WI38 (cell line): ENCODE measurements around the gene PDE4B.
"Not testable (repeated sequence)": the region's sequence is repeated elsewhere in the genome, so short reads cannot be mapped to it uniquely, and the experiment has no call there.

Experiments used
- H3K4me3 ChIP-seq: 2 replicates; pipeline ENCODE4 v1.5.1; 2011; ENCODE audit warnings: low read depth, mild to moderate bottlenecking, control low read depth, low read length
- TF ChIP-seq, protein P1 (sequence below): IDR thresholded peaks from 2 replicates; pipeline ENCODE4 v1.5.1; 2012; ENCODE audit warnings: low read depth, mild to moderate bottlenecking, control low read depth, low read length

PDE4B gene

DNA sequence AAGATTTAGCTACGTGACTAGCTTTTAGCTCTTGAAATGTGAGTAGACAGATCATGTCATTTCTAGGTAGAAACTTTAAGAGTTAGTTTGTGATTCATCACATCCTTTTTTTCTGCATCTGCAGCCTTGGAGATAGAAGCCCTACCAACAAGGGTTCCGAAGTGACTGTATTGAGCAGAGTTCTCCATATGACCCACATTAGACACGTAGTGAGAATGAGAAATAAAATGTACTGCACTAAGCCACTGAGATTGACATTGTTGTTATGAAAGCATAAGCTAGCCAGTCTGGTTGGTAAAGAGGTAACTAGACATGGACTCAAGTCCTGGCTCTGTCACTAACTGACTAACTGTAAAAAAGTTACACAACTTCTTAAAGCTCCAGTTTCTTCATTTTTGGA lies 296.1 kb downstream of the PDE4B start:
- TF ChIP-seq, protein P1, sequence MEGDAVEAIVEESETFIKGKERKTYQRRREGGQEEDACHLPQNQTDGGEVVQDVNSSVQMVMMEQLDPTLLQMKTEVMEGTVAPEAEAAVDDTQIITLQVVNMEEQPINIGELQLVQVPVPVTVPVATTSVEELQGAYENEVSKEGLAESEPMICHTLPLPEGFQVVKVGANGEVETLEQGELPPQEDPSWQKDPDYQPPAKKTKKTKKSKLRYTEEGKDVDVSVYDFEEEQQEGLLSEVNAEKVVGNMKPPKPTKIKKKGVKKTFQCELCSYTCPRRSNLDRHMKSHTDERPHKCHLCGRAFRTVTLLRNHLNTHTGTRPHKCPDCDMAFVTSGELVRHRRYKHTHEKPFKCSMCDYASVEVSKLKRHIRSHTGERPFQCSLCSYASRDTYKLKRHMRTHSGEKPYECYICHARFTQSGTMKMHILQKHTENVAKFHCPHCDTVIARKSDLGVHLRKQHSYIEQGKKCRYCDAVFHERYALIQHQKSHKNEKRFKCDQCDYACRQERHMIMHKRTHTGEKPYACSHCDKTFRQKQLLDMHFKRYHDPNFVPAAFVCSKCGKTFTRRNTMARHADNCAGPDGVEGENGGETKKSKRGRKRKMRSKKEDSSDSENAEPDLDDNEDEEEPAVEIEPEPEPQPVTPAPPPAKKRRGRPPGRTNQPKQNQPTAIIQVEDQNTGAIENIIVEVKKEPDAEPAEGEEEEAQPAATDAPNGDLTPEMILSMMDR, result no peak
- H3K4me3 ChIP-seq, result no peak overlapping the region

DNA sequence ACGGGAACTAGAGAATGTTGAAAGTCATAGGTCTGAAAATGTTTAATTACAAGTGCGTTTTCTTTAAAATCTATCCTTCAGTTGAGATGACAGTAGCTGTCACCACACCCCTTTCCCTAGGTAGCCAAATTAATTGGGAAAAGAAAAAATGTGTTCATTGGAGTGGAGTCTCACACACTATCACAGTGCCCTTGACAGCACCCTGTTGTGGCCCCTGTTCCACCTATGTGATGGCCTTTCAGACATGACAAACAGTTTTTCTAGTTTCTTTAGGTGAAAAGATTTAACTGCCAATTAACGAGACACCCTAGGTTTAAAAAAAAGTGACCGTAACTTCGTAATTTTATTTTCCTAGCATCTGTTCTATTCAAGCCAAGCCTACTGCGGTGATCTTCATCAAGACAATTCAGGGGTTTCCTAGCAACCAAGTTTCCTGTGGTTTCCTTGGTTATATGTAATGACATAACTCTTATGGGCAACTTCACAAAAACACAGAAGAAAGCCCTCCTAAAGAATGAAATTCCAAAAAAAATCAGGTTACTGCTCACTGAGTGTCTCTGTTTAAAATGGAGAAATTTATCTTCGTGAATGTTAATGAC lies 298.3 kb downstream of the PDE4B start:
- TF ChIP-seq, protein P1, result no peak
- no peak overlapping the region for H3K4me3 ChIP-seq

DNA sequence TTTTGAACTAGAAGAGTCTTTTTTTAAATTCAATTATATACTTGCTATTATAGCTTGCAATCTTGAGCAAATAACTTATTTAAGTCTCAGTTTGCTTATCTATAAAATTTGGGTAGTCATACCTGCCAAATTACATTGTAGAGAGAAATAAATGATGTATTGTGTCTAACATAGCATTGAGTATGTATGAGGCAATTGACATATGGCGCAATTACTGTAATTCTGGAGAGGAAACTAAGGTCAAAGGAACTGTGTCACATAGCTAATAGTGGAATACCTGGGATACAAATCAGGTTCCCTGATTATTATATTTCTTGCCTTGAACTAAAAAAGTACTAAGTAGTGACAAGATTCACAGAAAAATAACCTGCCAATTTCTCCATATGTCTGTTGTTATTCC lies 302.5 kb downstream of the PDE4B start:
- TF ChIP-seq, protein P1, result no peak
- H3K4me3 ChIP-seq, result no peak overlapping the region

DNA sequence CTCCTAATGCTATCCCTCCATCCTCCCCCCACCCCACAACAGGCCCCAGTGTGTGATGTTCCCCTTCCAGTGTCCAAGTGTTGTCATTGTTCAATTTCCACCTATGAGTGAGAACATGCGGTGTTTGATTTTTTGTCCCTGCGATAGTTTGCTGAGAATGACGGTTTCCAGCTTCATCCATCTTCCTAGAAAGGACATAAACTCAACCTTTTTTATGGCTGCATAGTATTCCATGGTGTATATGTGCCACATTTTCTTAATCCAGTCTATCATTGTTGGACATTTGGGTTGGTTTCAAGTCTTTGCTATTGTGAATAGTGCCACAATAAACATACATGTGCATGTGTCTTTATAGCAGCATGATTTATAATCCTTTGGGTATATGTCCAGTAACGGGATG lies 308.3 kb downstream of the PDE4B start:
- not testable (repeated sequence) for H3K4me3 ChIP-seq

DNA sequence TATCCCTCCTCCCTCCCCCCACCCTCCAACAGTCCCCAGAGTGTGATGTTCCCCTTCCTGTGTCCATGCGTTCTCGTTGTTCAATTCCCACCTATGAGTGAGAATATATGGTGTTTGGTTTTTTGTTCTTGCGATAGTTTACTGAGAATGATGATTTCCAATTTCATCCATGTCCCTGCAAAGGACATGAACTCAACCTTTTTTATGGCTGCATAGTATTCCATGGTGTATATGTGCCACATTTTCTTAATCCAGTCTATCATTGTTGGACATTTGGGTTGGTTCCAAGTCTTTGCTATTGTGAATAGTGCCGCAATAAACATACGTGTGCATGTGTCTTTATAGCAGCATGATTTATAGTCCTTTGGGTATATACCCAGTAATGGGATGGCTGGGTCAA lies 311.4 kb downstream of the PDE4B start:
- not testable (repeated sequence) for H3K4me3 ChIP-seq

DNA sequence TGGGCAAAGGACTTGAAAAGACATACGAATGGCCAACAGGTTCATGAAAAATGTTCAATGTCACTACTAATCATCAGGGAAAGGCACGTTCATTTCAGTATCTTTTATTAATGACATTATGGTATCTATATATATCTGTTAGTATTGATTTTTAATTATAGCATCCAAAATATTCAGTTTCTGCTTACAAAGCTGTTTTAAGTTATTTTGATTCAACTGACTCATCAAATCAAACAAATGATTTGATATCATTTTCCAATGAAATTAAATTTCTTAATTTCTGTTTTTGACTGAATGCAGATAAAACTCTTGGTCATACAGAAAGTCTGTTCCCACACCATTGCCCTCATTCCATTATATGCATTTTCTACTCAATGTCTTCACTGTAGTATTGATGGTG lies 315.9 kb downstream of the PDE4B start:
- TF ChIP-seq, protein P1, result no peak
- H3K4me3 ChIP-seq, result no peak overlapping the region

DNA sequence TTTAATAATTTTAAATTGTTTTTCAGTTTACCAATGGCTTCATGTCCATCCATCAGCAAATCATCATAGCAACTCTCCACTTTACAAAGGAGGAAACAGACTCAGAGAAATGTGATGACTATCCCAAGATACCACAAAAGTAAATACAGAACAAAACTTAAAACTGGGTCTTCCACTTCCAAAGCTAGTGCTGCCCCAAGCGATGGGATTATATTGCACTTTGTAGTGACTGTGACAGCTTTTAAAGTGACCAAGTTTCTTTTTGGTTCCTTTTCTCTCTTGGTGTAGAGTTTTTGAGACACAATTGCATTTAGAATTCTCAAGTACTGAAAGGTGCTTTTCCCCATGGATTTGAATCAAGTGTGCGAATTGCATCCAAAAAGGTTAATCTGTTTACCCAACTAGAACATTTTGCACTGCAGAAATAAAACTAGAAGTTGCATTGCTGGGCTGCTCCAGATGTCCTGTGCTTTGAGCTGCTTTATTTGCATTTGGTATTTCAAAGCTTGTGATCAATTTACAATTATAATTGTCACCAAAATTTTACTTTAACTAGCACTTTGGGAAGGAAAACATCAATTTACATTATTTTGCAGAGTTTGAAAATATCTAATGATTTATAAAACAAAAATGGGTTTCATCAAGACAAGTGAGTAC lies 320.2 kb downstream of the PDE4B start:
- TF ChIP-seq, protein P1, result no peak
- H3K4me3 ChIP-seq, result no peak overlapping the region

DNA sequence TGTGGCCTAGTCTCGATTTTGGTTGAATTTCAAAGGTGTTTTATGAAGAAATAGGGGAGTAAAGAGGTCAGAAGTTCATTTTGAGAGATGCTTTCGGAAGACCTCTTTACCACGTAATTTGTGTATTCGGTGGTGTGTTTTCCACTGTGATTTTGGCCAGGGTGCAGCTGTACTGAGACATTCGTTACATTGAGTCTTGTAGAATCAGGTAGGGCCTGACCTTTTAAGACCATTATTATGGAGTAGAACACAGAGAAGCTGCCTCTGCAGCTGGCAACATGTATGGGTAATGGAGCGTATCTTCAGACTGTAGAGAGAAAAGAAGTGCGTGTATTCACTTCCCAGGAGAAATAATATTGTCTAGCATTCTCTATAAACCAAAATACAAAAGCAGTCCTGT lies 326.5 kb downstream of the PDE4B start:
- TF ChIP-seq, protein P1, result no peak
- no peak overlapping the region for H3K4me3 ChIP-seq
